Thoracic aorta (tissue), 2 donors: ENCODE measurements around the gene LRRC39. TPM values are rescaled to one million over a fixed set of nuclear protein-coding genes. Genes with fewer than 3 reads are reported as not detected.

Source experiments
- ATAC-seq: fragments of 150-250 bp; one replicate; pipeline ENCODE4 v1.8.0; 2017; ENCODE audit warnings: low read depth; ENCODE audit not compliant: insufficient number of reproducible peaks, low FRiP score
- DNase-seq: peaks from one replicate; pipeline ENCODE4 v3.0.0-alpha.2; 2020; ENCODE audit warnings: low spot score
- H3K27ac ChIP-seq, 2 donors: fragments of 200-600 bp; sonication (generic); 1 replicate in 1 of 2; 2 replicates in 1 of 2; pipeline ENCODE4 v1.5.1; 2016; ENCODE audit warnings: mild to moderate bottlenecking in 2 of 2, moderate library complexity in 2 of 2
- H3K27me3 ChIP-seq: fragments of 200-600 bp; sonication (generic); replicated peaks from 2 replicates; pipeline ENCODE4 v1.6.0; 2016; ENCODE audit warnings: mild to moderate bottlenecking; ENCODE audit not compliant: insufficient read depth
- H3K36me3 ChIP-seq: fragments of 200-600 bp; sonication (generic); one replicate; pipeline ENCODE4 v1.5.1; 2016
- H3K4me1 ChIP-seq, 2 donors: fragments of 200-600 bp; sonication (generic); 1 replicate in 1 of 2; 2 replicates in 1 of 2; pipeline versions ENCODE4 v1.5.1 to v1.6.0; 2016; ENCODE audit warnings: low read depth in 2 of 2, mild to moderate bottlenecking in 1 of 2; ENCODE audit not compliant: control insufficient read depth in 1 of 2
- H3K4me3 ChIP-seq: fragments of 200-600 bp; sonication (generic); 2 replicates; pipeline ENCODE4 v1.5.1; 2016; ENCODE audit warnings: mild to moderate bottlenecking
- H3K9me3 ChIP-seq: fragments of 200-600 bp; sonication (generic); 2 replicates; pipeline ENCODE4 v1.5.1; 2016
- total RNA-seq, 2 donors: library from RNA; depleted of rRNA; stranded (reverse); fragments of >200 nt; gene quantifications; one replicate each; pipeline versions ENCODE4 v1.1.0 to v1.2.3, GENCODE V29; 2016
- TF ChIP-seq, protein P1 (sequence below): fragments of 200-600 bp; sonication (generic); IDR thresholded peaks from one replicate; pipeline ENCODE4 v1.5.1; 2019; ENCODE audit warnings: antibody characterized with exemption

LRRC39 gene
- total RNA-seq, 2 donors from 2014 or later = 2.3 to 2.4 TPM

DNA sequence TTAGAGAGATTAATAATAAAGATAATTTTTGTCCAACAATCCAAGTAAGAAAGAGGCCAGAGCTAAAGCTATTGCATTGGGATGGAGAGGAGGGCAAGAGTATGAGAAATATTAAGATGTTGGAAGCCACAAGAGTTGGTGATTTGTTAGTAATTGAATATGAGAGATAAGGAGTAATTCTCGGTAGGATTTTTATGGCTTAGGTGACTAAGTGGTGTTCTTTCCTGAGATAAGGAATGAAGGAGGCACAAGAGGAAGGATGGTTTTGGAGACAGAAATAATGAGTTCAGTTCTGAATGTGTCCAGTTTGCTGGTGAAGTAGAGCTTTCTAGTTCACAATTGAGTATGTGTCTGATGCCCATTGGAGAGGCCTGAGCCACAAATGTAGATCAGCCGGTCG lies 35.7 kb downstream of the LRRC39 start:
- TF ChIP-seq, protein P1, sequence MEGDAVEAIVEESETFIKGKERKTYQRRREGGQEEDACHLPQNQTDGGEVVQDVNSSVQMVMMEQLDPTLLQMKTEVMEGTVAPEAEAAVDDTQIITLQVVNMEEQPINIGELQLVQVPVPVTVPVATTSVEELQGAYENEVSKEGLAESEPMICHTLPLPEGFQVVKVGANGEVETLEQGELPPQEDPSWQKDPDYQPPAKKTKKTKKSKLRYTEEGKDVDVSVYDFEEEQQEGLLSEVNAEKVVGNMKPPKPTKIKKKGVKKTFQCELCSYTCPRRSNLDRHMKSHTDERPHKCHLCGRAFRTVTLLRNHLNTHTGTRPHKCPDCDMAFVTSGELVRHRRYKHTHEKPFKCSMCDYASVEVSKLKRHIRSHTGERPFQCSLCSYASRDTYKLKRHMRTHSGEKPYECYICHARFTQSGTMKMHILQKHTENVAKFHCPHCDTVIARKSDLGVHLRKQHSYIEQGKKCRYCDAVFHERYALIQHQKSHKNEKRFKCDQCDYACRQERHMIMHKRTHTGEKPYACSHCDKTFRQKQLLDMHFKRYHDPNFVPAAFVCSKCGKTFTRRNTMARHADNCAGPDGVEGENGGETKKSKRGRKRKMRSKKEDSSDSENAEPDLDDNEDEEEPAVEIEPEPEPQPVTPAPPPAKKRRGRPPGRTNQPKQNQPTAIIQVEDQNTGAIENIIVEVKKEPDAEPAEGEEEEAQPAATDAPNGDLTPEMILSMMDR = no peak

DNA sequence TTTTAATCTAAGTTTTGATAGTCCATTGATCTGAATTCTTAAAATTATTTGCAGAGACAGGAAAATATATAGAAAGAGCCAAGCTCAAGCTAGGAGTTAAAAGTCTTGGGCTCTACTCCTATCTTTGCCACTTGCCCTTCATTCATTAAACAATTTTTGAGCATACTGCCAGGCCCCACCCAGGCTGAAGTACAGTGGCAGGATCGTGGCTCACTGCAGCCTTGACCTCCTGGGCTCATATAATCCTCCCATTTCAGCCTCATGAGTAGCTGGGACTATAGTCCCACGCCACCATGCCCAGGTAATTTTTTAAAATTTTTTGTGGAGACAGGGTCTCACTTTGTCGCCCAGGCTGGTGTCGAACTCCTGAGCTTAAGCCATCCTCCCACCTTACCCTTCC lies 36.9 kb downstream of the LRRC39 start:
- Histone ChIP-seq H3K4me1 (no peaks in the 10 kb centered on the region), H3K27me3 (no peaks in the 10 kb centered on the region), H3K27ac (no peak overlapping the region), H3K36me3 (peaks cover 42% of the 10 kb centered on the region), H3K4me3 (no peak overlapping the region), H3K9me3 (no peaks in the 10 kb centered on the region)
- TF ChIP-seq, protein P1 = no peak
- DNase-seq (no peak), ATAC-seq (no peak)

More for the DNA sequence above, 35.7 kb downstream of the LRRC39 start:
- Histone ChIP-seq H3K4me3 (no peak overlapping the region), H3K36me3 (peaks cover 45% of the 10 kb centered on the region), H3K9me3 (no peaks in the 10 kb centered on the region), H3K27ac (no peak overlapping the region), H3K4me1 (no peaks in the 10 kb centered on the region), H3K27me3 (no peaks in the 10 kb centered on the region)
- ATAC-seq (no peak), DNase-seq (no peak)

DNA sequence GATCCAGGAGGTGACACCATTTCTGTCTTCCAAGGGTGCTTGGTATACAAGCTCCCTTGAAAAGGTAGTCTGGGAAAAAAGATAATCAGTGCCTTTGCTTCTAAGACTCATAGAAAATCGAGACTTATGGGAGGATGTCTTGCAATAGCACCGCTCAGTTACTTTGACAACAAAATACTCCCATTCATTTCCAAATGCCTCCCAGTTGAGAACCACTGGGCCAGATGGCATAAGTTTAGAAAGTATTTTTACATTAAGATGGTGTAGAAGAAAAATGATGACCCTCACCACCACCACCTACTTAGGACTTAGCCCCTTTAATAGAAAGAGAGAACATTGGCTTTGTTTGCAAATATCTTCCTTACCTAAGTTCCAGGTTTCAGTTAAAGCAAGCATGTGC lies 40.5 kb downstream of the LRRC39 start:
- peaks cover 22% of the 10 kb centered on the region for H3K36me3 ChIP-seq

DNA sequence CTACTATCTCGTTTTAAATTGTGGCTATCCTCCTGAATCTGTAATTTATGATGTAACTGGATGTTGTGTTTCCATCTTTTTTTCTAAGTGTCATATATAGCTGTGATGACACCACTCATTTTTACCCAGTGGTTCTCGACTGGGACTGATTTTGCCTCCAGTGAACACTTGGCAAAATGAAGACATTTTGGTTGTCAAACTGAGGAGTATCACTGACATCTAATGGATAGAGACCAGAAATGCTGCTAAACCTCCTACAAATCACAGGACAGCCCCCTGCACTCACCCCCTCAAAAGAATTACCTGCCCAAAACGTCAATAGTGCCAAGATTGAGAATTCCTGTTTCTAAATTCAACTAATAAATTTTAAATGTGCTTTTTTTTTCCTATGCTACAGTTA lies 43.2 kb downstream of the LRRC39 start:
- H3K4me3 ChIP-seq = no peak overlapping the region
- TF ChIP-seq, protein P1 = no peak
- H3K4me1 ChIP-seq = peaks cover 13 to 20% of the 10 kb centered on the region in 2 donors
- DNase-seq = no peak
- ATAC-seq = no peak
- H3K36me3 ChIP-seq = peaks cover 9% of the 10 kb centered on the region
- no peak overlapping the region for H3K27ac ChIP-seq
- H3K9me3 ChIP-seq = no peaks in the 10 kb centered on the region
- no peaks in the 10 kb centered on the region for H3K27me3 ChIP-seq

More for the DNA sequence above, 40.5 kb downstream of the LRRC39 start:
- Histone ChIP-seq H3K4me3 (no peak overlapping the region), H3K9me3 (no peaks in the 10 kb centered on the region), H3K4me1 (peaks cover 9 to 12% of the 10 kb centered on the region in 2 donors), H3K27me3 (no peaks in the 10 kb centered on the region), H3K27ac (no peak overlapping the region)
- ATAC-seq (no peak), DNase-seq (no peak)
- TF ChIP-seq, protein P1 = no peak

DNA sequence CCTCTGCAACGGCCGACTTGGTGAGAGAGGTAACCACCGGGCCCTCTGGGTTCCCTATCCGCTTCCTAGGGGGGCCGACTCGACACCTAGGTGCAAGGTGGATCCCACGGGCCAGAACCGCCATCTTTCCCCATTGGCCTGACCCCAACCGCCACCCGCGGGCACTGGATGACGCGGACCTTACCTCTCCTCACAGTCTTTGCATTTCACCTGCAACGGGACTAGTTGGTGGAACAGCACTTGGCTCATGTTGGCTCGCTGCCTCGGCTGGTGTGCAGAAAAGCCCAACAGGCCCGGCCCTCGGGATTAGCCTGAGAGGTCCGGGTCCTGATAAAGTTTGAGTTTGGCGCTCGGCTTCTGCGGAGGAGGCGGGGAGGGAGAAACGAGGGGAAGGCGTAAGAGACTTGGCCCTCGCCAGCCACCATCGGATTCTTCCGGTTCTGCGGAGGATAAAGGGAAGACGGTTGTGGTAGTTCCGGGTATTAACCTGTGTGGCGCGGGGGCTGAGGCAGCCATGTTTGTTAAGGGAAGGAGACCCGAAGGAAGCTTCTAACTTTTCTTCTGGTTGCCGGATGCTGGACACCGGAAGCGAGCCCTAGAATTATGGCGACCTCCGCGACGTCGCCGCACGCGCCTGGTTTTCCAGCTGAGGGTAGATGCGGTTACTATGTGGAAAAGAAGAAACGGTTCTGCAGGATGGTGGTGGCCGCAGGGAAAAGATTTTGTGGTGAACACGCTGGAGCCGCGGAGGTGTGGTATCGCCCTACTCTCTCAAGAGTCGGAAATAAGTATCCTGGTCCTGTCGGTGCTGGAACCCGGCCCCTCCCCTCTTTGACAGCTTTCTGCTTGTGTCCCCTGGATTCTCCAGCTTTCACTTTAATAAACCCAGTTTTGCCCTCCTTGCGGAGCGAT lies 45.2 kb downstream of the LRRC39 start, which contains the start of the genes SASS6 and TRMT13:
SASS6 (minus strand) TSS at position 365 of the 912 bp plus-strand sequence; CDS start at position 249, 116 bp downstream.
TRMT13 (plus strand) TSS at position 598 of the 912 bp plus-strand sequence; CDS start at position 604, 6 bp downstream.
- H3K4me1 ChIP-seq = peaks cover 13 to 20% of the 10 kb centered on the region in 2 donors
- no peaks in the 10 kb centered on the region for H3K9me3 ChIP-seq
- ATAC-seq (peak; percentile 96), DNase-seq (peak; percentile 93)
- no peaks in the 10 kb centered on the region for H3K27me3 ChIP-seq
- peak within 1 kb of the TSS; percentile 21 to 45 for H3K27ac ChIP-seq
- peak within 1 kb of the TSS; percentile 86 for H3K4me3 ChIP-seq
- H3K36me3 ChIP-seq = peaks cover 4% of the 10 kb centered on the region
- TF ChIP-seq, protein P1 = no peak
